IPS-18c (cell line): ENCODE measurements around the gene DRD4.
"Not testable (repeated sequence)": the region's sequence is repeated elsewhere in the genome, so short reads cannot be mapped to it uniquely, and the experiment has no call there.

Experiments used
- H3K4me3 ChIP-seq: 2 replicates; pipeline ENCODE4 v1.7.0; 2013; ENCODE audit warnings: low read depth, mild to moderate bottlenecking, low read length, moderate library complexity; ENCODE audit not compliant: insufficient read depth
- H3K9me3 ChIP-seq: one replicate; pipeline ENCODE4 v1.6.1; 2013; ENCODE audit warnings: mild to moderate bottlenecking, low read length, moderate library complexity; ENCODE audit not compliant: control insufficient read depth, insufficient read depth

DRD4 gene

DNA sequence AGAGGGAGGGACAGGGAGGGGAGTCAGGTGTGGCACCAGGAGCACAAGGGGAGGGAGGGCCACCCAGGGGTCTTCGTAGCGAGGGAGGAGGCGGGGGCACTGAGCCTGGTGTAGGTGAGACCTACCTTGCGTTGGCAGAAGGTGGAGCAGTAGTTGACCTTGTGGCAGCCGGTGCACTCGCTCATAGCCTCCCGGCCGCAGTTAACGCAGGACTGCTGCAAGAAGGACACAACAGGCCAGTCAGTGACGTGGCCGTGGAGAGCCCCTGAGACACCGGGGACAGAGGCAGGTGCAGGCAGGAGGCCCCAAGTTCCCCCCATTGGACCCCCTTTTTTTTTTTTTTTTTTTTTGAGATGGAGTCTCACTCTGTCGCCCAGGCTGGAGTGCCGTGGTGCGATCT is 16.8 kb downstream of the DRD4 start:
- Histone ChIP-seq H3K4me3 (no peak overlapping the region), H3K9me3 (no peaks in the 10 kb centered on the region)

DNA sequence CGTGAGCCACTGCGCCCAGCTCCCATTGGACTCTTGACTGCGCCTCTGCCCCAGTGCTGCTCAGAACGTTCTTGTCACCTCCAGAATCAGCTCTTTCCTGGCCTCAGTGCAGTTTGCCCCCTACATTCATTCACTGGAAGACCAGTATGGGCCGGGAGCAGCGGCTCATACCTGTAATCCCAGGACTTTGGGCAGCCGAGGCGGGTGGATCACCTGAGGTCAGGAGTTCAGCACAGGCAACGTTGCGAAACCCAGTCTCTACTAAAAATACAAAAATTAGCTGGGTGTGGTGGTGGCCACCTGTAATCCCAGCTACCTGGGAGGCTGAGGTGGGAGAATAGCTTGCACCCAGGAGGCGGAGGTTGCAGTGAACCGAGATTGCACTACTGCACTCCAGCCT is 17.4 kb downstream of the DRD4 start:
- not testable (repeated sequence) for H3K9me3 ChIP-seq, H3K4me3 ChIP-seq

DNA sequence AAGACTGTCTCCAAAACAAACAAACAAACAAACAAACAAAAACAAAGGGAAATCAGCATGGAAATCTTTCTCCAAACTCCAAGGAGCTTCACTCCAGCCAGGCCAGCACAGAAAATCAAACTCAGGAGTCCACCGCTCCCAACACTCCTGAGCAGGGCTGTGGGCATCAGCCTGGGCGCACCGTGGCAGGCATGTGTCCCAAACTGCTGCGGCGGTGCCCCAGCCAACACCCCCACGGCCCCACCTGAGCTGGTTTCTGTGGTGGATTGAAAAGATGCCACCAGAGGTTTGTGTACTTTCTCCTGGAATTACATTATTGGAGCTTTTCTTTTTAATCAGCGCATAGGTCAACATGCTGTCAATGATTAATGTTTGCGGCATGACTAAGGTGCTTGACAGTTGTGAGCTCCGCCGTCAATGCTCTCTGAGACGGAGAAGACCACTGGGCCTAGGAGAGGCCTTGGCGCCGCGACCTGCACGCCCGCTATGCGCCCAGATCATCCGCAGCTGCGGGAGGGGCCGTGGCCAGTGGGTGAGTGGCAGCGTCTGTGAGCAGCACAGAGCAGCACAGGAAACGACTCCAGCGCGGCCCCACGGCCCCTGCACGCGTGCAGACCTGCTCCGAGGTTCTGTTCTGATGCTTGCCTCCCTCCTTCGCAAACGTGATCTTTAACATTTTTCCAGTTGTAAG is 18.1 kb downstream of the DRD4 start:
- no peaks in the 10 kb centered on the region for H3K9me3 ChIP-seq
- H3K4me3 ChIP-seq: no peak overlapping the region

DNA sequence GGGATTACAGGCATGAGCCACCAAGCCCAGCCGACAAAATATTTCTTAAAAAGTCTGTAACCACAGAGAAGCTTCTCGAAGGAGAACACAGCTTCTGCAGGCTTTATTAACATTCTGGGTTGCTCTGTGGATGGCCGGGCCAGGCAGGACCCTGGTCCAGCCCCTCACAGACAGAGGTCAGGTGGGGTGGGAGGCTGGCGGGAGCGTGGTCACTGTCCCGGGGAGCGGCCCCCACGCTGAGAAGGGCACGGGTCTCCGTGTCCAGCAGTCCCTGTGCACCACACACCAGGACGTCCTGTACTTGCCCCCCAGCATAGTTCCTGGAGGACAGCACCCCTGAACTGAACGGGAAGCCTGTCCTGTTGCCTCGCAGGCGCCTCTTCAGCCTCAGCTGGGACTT is 19.4 kb downstream of the DRD4 start:
- H3K4me3 ChIP-seq: no peak overlapping the region

DNA sequence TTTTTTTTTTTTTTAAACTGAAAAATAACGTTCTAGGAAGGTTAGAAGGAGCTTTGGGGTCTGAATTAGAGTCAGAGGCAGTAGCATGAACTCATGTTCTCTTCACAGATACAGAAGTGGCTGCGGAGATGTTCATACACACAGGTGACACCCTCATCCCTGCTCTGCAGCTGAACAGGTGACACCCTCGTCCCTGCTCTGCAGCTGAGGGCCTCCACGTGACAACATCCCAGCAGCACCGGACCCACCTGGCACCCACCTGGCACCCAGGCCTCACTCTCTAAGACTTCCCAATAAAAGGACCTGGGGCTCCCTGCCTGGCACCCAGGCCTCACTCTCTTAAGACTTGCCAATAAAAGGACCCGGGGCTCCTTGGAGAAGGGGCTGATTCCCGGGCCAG is 19.8 kb downstream of the DRD4 start:
- Histone ChIP-seq H3K4me3 (no peak overlapping the region), H3K9me3 (no peaks in the 10 kb centered on the region)

More for the DNA sequence above, 19.4 kb downstream of the DRD4 start:
- no peaks in the 10 kb centered on the region for H3K9me3 ChIP-seq

DNA sequence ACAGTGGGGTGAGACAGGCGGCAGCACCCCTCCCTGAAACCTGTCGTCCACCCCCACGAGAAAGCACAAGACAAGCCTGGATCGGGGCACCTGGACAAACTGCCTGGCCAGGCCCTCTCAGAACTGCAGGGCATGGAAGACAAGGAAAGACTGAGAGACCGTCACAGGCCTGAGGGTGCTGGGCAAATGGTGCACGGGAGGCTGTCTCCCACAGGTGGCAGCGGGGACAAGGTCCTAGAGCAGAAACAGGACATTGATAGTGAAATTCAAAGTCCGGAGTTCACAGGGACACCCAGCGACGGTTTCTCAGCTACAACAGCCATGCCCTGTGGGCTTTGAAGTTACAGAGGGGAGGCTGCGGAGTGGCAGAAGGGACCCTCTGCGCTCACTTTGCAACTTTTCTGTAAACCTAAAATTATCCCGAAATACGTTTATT is 20.6 kb downstream of the DRD4 start:
- H3K4me3 ChIP-seq: no peak overlapping the region
- H3K9me3 ChIP-seq: no peaks in the 10 kb centered on the region

DNA sequence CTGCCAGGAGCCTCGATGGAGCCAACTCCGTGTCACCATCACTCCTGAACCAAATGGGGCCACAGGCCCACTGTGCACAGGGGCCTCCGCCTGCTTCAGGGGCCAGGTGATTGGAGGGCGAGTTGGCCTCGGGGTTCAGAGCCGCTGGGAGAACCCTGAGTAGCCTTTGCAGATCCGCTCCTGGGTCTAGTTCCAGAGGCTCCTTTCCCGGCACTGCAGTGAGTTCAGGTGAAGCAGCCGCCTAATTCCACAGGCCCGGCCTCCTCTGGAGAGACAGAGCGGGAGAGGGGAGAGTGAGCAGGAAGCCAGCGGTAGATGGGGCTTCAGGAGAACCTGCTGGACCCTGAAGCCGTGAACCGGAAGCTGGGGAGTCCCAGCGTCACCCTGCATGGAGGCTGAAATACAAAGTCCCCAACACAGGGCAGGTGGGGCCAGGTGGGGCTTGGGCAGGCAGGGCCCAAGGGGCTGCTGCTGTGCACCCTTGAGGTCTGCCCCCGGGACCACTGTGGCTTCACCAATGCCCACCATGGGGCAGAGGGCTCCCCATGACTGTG is 22.5 kb downstream of the DRD4 start:
- Histone ChIP-seq H3K9me3 (no peaks in the 10 kb centered on the region), H3K4me3 (no peak overlapping the region)

DNA sequence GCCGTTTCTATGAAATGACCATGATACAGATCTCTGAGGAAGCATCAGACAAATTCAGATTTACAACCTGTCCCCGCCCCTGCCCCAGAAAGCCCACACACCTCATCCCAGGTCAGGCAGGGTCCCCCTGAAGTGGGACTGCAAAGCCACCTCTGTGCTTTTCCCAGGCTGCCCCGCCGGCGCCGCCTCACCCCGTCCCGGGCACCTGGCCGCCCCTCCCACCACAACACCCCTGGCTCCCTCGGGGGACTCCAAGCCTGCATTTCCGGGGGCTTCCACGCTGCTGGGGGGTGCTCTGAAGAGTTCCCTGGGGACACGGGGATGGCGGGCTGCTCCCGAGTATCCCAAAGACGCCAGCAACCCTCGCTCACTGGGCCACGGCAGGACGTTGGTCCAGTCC is 23.2 kb downstream of the DRD4 start:
- Histone ChIP-seq H3K9me3 (no peaks in the 10 kb centered on the region), H3K4me3 (no peak overlapping the region)

DNA sequence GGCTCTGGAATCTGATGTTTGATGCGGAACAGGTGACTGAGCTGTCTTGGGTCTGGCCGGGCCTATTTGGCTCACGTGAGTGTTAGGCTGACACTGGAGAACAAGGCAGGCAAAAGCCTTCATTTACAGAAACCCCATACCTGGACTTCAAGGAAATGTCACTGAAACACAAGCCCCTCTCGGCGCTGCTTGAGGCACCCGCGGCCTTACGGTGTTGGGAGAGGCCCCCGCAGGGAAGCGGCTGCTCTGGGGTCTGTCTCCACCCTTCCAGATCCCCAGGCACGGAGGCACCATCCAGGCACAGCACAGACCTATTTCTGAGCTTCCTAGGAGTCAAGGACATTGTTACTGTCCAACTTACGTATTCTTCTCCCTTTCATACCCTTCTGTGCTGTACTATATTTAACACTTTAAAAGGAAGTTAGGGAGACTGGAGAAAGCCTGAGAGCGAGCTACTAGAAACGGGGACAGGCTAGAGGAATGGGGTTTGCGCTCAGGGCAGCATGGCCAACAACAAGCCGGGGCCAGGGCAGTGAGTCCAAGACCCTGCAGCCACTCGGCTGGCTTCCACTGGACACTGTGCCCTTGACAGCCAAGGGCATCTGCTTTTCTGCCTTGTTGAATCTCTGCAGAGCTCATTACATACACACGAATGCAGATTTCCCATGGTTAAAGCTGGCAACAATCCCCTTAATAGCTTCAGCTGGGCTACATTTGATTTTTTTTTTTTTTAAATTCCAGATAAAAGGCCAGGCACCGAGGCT is 23.8 kb downstream of the DRD4 start:
- no peak overlapping the region for H3K4me3 ChIP-seq
- H3K9me3 ChIP-seq: no peaks in the 10 kb centered on the region

DNA sequence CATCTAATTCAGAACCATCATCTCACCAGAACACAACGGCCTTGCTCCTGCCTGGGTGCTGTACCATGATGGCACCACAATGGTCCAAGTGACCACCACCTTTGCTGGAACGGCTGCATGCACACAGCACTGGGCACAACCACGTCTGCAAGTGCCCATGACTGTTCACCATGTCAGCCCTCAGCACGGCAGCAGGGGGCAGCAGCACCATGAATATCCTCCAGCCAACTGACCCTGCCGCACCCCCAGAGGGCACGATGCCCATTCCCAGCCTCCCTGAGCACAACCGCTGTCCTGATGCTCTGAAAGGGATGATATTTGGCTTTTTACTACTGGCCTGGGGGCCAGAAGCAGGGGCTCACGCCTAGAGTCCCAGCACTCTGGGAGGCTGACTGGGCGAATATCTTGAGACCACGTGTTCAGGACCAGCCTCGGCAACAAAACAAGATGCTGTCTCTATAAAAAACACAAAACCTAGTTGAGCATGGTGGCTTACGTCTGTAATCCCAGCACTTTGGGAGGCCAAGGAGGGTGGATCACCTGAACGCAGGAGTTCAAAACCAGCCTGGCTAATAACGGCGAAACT is 25.7 kb downstream of the DRD4 start:
- Histone ChIP-seq H3K9me3 (no peaks in the 10 kb centered on the region), H3K4me3 (no peak overlapping the region)

DNA sequence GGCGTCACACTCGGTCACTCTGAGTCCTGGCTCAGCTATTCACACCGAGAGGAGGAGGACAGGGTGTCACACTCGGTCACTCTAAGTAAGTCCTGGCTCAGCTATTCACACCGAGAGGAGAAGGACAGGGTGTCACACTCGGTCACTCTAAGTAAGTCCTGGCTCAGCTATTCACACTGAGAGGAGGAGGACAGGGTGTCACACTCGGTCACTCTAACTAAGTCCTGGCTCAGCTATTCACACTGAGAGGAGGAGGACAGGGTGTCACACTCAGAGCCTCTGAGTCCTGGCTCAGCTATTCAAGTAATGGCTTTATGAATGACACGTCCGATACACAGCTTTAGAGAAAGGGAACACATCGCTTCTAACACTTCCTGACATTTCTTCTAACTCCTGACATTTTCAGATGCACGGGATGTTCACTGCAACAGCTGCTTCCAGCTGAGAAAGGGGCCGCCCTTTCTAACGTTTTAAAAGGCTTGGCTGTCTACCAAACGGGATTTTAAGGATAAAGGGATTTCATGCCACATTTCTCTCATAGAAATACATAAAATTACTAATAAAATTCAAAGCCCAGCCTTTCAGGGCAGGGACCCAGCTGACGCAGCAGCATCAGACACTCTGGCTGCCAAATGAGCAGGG is 28.1 kb downstream of the DRD4 start:
- H3K4me3 ChIP-seq: no peak overlapping the region

DNA sequence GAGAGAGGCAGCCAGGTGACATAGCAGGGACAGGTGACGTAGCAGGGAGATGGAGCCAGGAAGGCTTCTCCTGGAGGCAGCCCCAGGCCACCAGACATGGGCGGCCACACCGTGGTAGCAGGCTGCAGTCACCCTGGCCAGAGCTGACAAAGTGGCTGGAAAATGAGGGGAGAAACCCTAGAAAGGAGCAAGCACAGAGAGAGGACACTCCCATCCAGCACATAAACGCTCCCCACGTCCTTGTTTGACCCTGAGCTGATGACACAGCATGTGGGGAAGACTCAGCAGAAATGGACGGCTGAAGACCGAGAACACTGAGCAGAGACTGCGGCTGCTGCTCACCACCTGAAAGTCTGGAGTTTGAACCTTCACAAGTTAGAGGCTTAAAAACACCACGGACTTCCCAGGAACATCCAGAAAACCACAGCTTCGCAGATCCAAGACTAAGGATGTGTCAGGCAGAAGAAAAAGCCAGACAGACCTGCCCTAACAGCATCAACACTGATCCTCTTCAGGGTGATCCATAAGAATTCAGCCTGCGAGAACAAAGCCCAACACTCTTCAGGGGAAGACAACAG is 28.7 kb downstream of the DRD4 start:
- H3K4me3 ChIP-seq: no peak overlapping the region
- no peaks in the 10 kb centered on the region for H3K9me3 ChIP-seq

More for the DNA sequence above, 28.1 kb downstream of the DRD4 start:
- no peaks in the 10 kb centered on the region for H3K9me3 ChIP-seq

DNA sequence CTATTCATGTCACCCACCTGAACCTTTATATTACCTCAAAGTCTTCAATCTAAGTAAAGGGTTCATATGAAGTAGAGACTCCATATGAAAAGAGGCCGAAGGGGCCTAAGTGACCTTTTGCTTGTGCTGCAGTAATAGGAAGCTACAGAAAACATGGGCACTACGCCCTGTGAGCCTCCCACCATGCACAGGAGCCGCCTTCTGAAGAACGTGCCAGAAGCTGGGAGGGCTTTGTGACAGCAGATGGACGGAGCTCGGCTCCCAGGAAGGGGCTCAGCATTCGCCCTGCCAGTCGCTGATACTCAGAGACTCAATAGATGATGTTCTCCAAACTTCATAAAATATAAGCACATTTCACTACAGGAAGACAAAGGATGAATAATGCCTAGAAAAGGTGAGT is 36.8 kb downstream of the DRD4 start:
- peaks cover 2% of the 10 kb centered on the region for H3K9me3 ChIP-seq
- H3K4me3 ChIP-seq: no peak overlapping the region

DNA sequence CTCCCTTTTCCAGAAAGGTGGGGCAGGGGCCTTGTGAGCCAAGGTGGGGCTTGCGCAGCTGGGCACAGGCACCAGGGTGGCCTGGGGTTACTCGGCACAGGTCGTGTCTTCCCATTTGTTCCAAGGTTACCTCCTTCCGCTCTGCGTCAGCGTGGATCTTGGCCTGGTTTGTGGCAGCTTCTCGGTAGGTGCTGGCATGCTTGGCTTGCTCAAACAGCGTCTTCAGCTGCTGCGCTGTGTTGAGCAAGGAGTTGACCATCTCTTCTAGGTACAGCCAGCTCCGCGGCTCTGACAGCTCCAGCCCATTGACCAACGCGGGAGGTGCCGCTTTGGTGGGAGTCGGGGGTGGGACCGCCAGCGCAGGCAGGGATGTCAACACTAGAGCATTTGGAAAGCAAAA is 37.3 kb downstream of the DRD4 start:
- no peak overlapping the region for H3K4me3 ChIP-seq
- peaks cover 2% of the 10 kb centered on the region for H3K9me3 ChIP-seq

DNA sequence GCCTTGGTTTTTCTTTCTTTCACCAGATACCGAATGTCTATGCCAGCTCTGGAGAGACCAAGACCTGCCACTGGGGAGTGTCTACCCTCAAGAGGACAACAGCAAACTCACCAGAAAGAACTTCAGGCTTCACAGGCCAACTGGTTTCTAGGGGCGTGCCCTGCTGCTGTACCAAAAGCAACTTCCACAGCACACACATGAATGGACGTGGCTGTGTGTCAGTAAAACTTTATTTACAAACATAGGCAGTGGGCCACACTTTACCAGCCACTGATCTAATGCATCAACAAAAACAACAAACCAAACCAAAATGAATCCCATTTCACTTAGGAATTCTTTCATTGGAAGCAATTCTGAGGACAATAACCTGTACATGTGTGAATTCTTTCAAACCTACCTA is 41.2 kb downstream of the DRD4 start:
- H3K4me3 ChIP-seq: no peak overlapping the region
- H3K9me3 ChIP-seq: peaks cover 4% of the 10 kb centered on the region

DNA sequence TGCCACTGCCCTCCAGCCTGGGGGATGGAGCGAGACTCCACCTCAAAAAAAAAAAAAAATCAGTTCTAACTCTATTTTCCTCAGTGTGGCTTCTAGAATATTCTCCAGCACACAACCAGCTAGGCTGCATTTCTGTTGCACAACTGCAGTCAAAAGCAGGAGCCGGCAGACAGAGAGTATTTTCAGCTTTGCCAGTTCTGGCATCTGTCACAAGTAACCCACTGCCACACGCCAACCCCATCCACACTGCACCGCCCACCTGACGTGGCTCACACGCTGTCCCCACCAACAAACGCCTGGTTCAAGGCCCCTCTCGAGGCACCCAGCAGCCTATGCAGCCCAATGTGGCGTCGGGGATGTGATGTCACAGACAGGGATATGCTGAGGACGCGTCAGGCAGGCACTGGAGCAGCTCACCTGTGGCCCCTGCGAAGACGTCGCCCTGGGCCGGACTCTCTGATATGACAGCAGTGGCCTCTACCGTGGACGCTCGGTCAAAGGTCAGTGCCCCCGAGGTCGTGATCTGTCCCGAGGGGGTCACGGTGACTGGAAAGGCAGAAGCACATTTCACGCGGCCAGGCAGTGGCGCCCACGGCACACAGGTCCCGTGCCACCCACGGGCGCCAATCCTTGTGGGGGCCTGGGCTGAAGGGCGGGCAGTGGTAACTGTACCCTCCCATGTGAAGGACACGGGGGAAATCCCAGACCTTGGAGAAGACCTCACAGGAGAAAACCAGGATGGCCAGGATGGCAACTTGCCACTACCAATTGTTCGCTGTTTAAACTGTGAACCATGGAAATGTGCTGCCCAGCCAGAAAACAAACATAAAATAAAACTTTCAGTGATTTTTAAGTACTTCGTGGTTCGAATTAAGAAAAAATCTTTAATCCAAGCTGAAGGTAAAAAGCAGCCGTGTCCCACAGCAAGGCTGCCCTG is 42.5 kb downstream of the DRD4 start:
- H3K4me3 ChIP-seq: no peak overlapping the region

More for the DNA sequence above, 42.5 kb downstream of the DRD4 start:
- H3K9me3 ChIP-seq: peaks cover 4% of the 10 kb centered on the region
